Effector CD8-positive, alpha-beta T cell (primary cell): Measurements from ENCODE around the gene SORCS1.

Source experiments
- DNase-seq: peaks from one replicate; lab custom pipeline; 2025; lab: John Stamatoyannopoulos, UW

Gene SORCS1

GRCh38 chr10:106741006-106741530 lies 423.4 kb downstream of the SORCS1 start:
- no peak for DNase-seq

- no peak for DNase-seq
These were observed 424.4 kb downstream of the SORCS1 start for GRCh38 chr10:106740071-106740470.

DNA sequence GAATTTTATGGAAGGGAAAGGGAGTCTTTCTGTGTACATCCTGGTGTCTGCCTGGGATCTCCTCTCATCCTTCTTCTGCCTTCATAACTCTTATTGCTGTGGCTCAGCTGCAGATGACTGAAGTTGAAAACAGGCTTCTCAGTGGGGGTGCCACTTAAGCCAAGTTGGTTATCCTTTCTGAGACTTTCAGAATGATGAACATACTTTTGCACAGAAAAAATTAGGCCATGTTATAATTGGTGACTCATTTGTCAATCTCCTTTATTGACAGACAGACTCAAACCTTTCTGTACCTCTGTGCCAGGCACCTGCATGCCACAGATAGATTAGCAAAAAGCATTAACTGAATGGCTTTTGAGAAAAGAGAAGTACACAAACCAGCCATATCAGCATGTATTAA lies 430.3 kb downstream of the SORCS1 start:
- DNase-seq: no peak

GRCh38 chr10:106728232-106728631 lies 436.3 kb downstream of the SORCS1 start:
- DNase-seq: no peak

- no peak for DNase-seq
These were observed 437.3 kb downstream of the SORCS1 start for GRCh38 chr10:106727170-106727569.

DNA sequence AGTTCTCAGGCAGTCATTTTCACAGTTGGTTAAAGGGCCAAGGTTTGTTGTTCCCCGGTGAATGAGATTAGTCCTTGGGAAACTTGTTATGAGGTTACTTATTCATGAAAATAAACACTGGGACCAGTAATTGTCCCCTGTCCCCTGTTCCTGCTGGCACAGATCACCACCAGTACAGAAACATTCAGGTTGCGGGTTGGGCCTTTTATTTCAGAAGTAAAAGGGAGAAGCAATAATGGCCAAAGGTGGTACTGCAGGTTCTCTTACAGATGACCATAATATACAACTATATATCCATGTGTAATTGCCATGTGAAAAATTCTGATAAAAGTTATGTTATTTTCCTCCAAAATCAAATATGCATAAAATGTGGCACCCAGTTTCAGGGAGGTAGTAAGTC lies 442.0 kb downstream of the SORCS1 start:
- no peak for DNase-seq

- DNase-seq: no peak
These were observed 443.8 kb downstream of the SORCS1 start for GRCh38 chr10:106720683-106721082.

GRCh38 chr10:106716381-106716780 lies 448.1 kb downstream of the SORCS1 start:
- no peak for DNase-seq

DNA sequence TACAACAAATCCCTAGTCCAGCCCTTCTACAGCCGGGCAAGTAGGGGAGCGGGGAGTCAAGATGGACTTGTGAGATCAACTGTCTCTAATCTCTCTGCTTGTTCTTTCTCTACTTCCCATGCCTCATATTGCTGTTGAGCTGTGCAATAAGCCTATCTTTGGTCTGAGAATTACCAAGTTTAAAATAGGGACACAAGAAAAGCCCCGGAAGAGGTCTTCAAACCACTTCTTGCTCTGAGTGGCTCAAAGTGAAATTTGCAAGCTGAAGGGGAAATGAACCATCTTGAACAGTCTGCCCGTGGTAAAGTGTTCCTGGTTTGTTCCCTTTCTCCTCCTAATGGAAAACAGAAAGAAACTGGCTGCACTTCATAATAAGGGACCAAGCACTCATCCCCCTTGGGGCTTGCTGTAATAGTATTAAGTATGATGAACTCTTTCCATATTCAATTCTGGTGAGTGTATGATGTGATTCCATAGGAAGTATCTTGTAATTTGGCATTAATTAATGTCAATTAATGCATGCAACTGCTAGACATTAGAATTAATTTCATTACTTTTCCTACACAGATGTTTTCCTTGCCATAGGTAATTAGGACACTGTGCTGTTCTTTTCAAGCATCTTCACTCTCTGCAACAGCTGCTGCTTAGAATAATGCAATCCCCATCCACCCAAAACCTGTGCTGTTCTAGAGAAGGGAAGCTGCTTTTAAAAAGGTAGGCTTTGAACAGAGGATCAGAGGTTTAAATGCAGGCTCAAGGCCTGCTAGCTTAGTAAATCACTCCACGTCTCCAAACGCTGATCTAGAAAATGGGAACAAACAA lies 449.6 kb downstream of the SORCS1 start:
- DNase-seq: no peak

GRCh38 chr10:106713846-106714245 lies 450.7 kb downstream of the SORCS1 start:
- DNase-seq: no peak

GRCh38 chr10:106712988-106713387 lies 451.5 kb downstream of the SORCS1 start:
- no peak for DNase-seq

GRCh38 chr10:106711313-106711906 lies 453.1 kb downstream of the SORCS1 start:
- DNase-seq: no peak

- no peak for DNase-seq
These were observed 456.0 kb downstream of the SORCS1 start for GRCh38 chr10:106708506-106708905.

DNA sequence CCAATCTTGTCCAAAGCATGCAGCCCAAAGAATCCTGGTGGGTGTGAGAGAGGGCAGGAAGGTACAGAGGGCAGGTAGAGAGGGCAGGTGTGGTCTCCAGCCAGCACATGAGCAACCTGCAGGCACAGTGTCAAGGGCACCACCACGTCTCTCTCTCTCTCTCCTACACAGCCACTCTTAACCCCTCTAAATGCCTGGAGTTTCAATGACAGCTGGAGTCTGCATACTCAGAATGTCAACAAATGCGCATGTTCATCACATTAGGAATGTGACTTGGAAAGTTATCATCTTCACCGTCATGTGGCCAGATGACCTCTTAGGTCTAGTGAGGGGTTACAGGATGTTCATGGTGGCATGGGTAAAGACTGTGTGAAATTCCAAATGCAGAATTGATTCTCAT lies 456.8 kb downstream of the SORCS1 start:
- no peak for DNase-seq

DNA sequence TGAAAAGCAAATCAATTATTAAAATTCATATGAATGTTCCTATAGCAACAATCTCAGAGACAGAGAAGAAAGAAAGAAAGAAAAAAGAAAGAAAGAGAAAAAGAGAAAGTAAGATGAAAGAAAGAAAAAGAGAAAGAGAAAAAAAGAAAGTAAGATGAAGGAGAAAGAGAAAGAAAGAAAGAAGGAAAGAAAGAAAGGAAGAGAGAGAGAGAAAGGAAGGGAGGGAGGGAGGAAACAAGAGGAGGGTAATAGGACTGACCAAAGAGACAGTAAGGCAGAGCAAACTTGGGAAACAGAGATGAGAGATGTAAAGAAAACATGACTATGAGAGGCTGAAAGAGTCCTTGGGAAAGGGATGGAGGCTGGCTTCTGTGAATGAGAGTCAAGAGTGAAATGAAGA lies 458.4 kb downstream of the SORCS1 start:
- no peak for DNase-seq

GRCh38 chr10:106705681-106706100 lies 458.8 kb downstream of the SORCS1 start:
- no peak for DNase-seq

DNA sequence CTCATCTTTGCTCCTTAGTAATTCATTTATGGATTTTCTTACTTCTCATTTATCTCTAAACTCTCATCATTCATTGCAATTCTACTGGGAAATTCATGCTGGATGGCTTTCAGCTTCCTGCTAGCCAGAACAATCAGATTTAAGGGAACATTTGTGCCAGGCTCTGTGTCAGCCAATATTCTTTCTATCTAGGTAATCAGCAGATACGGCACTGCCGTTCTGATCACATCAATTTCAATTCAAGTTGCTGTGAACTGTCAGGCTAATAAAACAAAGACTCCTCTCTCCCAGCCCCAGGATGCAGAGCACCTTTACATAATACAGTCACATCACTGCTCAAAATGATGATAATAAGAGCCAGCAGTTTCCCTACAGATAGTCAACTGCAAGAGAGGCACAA lies 468.3 kb downstream of the SORCS1 start:
- no peak for DNase-seq

- DNase-seq: no peak
These were observed 469.8 kb downstream of the SORCS1 start for GRCh38 chr10:106694696-106695095.

GRCh38 chr10:106682175-106682574 lies 482.3 kb downstream of the SORCS1 start:
- no peak for DNase-seq

GRCh38 chr10:106680061-106680460 lies 484.4 kb downstream of the SORCS1 start:
- DNase-seq: no peak

- no peak for DNase-seq
These were observed 485.2 kb downstream of the SORCS1 start for GRCh38 chr10:106679314-106679713.

DNA sequence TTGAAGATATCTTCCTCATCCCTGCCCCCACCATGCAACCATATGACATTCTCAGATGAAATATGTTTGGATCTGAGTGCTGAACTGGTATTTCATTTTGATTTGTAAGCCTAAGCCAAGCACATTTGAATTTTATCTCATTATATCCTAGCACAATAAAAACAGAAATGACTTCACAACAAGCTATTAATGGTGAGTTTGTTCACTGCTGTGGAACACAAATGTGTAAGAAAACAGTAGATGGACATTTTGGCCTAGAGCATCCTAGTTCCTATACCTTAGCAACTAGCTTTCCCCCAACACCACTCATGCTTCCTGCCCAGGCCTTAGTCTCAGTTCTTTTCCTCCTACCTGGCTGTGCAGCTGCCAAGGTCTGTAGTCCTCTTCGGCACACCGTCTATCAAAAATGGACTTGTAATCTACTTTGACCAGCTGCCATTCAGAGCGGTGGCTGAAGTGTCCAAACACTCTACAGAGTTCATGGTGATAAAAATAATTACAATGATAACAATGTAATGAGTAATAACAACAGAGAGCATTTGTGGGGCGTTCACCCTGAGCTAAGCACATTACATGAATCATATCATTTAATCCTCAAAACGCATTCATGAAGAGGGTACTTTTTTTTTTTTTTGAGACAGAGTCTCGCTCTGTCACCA lies 491.9 kb downstream of the SORCS1 start:
- no peak for DNase-seq

DNA sequence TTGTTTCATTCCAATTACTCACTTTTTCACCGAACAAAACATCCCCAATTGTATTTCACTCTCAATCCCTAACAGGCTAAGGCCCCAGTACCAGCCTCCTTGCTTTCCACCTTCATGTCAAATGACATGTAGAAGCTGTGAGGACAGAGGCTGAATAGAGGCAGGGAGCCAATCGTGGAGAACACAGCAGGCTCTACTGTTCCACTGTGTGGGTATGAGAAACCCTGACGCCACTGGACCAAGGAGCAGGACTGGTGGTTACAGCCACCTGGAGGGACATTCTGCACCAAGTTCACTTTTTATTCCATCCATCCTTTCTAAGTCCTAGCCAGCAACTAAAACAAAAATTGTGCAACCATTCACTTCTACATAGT lies 502.8 kb downstream of the SORCS1 start:
- no peak for DNase-seq
